WERI-Rb-1 (cell line): ENCODE results near the gene EZR.

Source experiments
- DNase-seq: peaks from one replicate; pipeline ENCODE4 v3.0.0-alpha.2; 2020
- H3K27ac ChIP-seq: fragments of 250-450 bp; sonication (Bioruptor Pico); 2 replicates; pipeline ENCODE4 v1.5.1; 2020; ENCODE audit warnings: mild to moderate bottlenecking, moderate library complexity
- H3K27me3 ChIP-seq: fragments of 250-450 bp; sonication (Bioruptor Pico); 2 replicates; pipeline ENCODE4 v1.5.1; 2021; ENCODE audit warnings: mild to moderate bottlenecking, low read depth, moderate library complexity; ENCODE audit not compliant: insufficient read depth, severe bottlenecking
- H3K36me3 ChIP-seq: fragments of 250-450 bp; sonication (Bioruptor Pico); 2 replicates; pipeline ENCODE4 v1.5.1; 2020; ENCODE audit warnings: mild to moderate bottlenecking, moderate library complexity
- H3K4me3 ChIP-seq: 2 replicates; pipeline ENCODE4 v1.5.1; 2011; ENCODE audit warnings: low read depth, mild to moderate bottlenecking, control low read depth, low read length
- H3K9me3 ChIP-seq: fragments of 250-450 bp; sonication (Bioruptor Pico); 2 replicates; pipeline ENCODE4 v1.5.1; 2021; ENCODE audit warnings: mild to moderate bottlenecking, moderate library complexity; ENCODE audit not compliant: severe bottlenecking
- CTCF ChIP-seq: IDR thresholded peaks from 2 replicates; pipeline ENCODE4 v1.5.1; 2011; ENCODE audit warnings: low read depth, mild to moderate bottlenecking, control low read depth, inconsistent platforms, low read length

EZR gene

GRCh38 chr6:158847786-158848185 lies 28.6 kb upstream of the EZR start:
- H3K27ac ChIP-seq, result no peak overlapping the region
- H3K4me3 ChIP-seq, result no peak overlapping the region
- H3K36me3 ChIP-seq, result no peaks in the 10 kb centered on the region
- DNase-seq, result no peak
- no peaks in the 10 kb centered on the region for H3K9me3 ChIP-seq
- no peaks in the 10 kb centered on the region for H3K27me3 ChIP-seq
- no peak for TF ChIP-seq CTCF

- Histone ChIP-seq H3K9me3 (no peaks in the 10 kb centered on the region), H3K27me3 (no peaks in the 10 kb centered on the region), H3K36me3 (no peaks in the 10 kb centered on the region), H3K4me3 (no peak overlapping the region), H3K27ac (no peak overlapping the region)
- no peak for DNase-seq
- no peak for TF ChIP-seq CTCF
These were observed 27.9 kb upstream of the EZR start for GRCh38 chr6:158847012-158847529.

- Histone ChIP-seq H3K27me3 (no peaks in the 10 kb centered on the region), H3K9me3 (no peaks in the 10 kb centered on the region), H3K4me3 (no peak overlapping the region), H3K27ac (no peak overlapping the region), H3K36me3 (no peaks in the 10 kb centered on the region)
- no peak for DNase-seq
- TF ChIP-seq CTCF, result no peak
These were observed 24.8 kb upstream of the EZR start for GRCh38 chr6:158843751-158844683.

- H3K4me3 ChIP-seq, result no peak overlapping the region
- H3K36me3 ChIP-seq, result no peaks in the 10 kb centered on the region
- no peaks in the 10 kb centered on the region for H3K27me3 ChIP-seq
- no peak for DNase-seq
- no peak for TF ChIP-seq CTCF
- H3K27ac ChIP-seq, result no peak overlapping the region
- H3K9me3 ChIP-seq, result no peaks in the 10 kb centered on the region
These were observed 22.2 kb upstream of the EZR start for GRCh38 chr6:158841358-158841757.

GRCh38 chr6:158840465-158840864 lies 21.3 kb upstream of the EZR start:
- no peak for DNase-seq
- no peak for TF ChIP-seq CTCF
- Histone ChIP-seq H3K9me3 (no peaks in the 10 kb centered on the region), H3K27me3 (no peaks in the 10 kb centered on the region), H3K27ac (no peak overlapping the region), H3K4me3 (no peak overlapping the region), H3K36me3 (no peaks in the 10 kb centered on the region)
